ENCODE results near the gene CPXM1.
"Not testable (repeated sequence)": the region's sequence is repeated elsewhere in the genome, so short reads cannot be mapped to it uniquely, and the experiment has no call there.

Gene CPXM1

DNA sequence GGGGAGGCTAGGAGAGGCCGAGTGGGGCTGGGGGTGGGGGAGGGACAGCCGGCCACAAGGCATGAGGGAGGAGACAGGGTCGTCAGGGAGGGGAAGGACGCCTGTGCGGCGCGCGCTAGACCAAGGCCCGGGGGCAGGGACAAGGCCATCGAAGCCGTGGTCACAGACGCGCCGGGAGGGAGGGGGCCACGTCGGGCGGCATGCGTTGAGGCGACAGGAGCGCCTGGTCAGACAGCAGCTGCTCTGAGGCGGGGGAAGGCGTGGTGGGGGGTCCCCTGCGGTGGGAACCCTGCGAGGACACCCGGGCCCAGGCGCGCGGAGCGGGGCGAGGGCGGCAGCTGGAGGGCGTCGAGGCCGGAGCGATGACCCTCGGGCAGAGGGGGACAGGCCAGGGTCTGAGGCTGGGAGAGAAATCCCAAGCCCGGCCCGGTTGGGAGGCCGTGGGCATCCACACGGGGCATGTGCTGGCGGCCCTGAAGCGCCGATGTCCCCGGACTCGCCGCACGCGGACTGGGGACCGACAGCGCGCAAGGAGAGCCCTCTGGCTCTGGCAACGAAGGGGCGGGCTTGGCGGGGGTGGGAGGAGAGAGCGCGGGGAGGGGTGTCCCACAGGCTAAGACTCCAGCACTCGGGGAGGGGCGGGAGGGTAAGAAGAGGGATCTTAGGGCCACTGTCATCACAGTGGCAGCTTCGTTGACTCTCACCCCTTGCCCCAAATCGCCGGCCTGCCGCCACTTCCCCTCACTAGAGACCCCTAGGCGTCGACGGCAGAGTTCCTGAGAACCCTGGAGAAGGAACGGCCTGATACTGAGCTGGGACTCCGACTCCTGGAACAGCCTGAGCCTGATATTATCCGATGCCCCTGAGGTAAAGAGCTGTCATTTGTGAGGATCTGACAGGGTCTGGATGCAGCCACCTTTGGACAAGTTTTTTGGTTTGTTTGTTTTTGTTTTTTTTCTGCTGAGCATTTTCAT lies 20.8 kb upstream of the CPXM1 start:
- no peak for DNase-seq

DNA sequence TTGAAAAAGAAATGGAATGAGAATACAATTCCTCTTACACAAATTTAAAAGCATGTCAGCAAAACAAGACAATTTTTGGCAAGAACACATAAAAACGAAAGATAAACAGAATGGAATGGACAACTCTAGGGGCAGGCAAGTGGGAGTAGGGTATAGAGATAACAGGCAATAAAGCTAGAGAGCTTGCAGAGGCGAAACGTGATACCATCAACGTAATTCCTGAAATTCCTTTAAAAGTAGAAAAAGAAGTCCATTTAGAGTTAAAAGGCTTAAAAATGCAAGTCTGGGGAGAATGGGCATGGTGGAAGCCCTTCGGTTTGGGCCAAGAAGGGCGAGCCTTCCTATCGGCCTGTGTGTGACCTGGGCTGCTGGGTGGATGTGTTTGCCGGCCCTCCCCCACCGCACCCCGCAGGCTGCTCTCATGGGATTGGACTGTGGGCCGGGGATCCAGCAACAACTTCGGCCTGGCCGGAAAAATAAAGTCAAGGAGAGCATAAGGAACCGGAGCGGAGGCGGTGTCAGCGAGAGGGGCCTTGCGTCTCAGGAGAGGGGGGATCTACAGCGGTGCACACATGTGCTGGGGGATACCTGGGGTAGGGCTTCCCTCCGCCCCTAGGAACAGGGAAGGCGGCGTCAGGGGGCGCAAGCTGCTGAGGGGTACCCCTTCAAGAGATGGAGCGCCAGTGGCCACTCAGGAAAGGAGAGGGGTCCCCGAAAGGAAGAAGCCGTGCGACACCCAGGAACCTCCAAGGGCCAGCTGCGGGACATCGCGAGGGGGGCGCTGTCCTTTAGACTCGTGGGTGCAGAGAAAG lies 19.9 kb upstream of the CPXM1 start:
- no peak for DNase-seq

DNA sequence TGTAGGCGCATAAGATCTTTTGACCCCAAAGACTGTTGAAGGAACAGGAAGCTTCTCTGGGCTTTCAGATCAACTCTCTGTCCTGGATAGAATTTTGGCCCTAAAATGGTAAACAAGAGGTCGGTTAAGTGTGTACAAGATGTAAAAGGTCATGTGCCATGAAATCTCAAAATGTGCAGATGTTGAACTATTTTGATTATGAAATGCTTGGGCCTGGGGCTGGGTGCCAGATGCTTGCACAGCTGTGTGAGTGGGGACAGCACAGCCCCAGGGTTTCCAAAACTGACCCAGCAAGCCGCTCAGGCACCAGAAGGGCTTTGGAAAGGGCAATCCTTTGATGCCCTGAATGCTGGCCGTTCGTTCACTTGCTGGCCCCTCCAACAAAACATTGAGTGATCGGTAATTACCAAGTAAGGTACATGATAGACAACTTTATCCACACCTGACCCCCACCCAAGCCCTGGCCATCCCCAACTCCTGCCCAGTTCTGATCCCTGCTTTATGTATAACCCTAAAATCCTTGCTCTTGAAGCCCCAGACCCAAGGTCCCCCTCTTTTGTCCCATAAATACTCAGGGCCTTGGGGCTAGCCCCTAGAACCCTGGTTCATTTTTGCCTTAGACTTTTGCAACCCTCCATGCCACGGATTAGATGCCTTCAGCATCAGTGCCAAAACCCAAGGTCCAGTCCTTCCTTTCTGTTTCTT lies 17.6 kb upstream of the CPXM1 start:
- DNase-seq = no peak

DNA sequence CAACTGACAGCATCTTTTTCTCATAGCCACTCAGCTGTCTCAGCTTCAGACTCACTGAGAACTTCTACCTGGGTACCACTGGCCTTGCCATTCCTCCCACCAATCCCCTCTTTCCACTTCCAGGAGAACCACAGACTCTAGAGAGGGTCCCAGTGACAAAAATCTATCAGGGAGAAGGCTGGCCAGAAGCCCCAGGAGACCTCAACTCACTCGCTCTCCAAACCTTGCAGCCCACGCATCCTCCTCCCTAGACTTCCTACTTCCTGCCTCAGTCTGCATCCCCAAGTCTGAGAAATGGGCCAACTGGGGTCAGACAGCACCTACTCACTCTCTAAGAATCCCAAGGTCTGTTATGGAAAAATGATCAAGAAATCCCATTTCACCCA lies 16.9 kb upstream of the CPXM1 start:
- DNase-seq = no peak

DNA sequence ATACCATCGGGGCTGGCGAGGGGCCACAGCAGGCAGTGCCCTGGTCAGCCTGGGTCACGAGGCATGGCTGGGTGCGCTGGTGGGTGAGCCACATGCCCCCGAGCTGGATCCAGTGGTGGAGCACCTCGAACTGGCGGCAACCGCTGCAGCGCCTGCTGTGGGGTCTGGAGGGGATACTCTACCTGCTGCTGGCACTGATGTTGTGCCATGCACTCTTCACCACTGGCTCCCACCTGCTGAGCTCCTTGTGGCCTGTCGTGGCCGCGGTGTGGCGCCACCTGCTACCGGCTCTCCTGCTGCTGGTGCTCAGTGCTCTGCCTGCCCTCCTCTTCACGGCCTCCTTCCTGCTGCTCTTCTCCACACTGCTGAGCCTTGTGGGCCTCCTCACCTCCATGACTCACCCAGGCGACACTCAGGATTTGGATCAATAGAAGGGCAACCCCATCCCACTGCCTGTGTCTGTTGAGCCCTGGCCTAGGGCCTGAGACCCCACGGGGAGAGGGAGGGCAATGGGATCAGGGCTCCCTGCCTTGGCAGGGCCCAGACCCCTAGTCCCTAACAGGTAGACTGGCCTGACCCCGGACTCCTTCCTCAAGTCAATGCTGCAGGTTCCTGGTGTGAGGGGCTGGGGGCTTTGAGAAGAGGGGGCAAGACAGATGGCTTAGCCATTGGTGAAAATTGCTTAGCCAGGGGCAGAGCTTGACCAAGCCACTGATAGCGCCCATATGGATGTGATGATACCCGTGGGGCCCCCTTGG lies 16.3 kb upstream of the CPXM1 start:
- no peak for DNase-seq

DNA sequence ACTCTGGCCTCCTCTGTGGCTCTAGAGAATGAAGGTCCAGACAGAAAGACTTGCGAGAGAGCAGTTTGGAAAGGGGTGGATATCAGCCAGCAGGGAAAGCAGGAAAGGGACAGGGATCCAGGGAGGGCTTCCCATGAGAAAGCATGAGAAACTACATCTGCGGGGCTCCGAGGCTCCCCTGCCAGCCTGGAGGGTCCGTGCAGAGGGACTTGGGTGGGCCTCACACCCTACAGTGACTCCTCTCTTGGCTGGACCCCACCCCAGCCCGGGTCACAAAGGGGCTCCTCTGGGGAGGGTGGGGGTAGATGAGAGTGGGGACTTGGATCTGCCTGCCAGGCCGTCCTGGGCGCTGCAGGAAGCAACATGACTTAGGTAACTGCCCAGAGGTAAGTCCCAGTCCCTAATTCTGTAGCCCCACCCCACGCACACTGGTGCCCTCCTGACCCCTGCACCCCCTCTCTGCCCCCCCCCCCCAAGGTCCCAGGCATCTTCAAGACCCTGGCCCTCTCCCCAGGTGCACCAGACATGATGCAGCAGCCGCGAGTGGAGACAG lies 15.7 kb upstream of the CPXM1 start, which contains the start of gene TMEM239:
TSS of gene TMEM239 (plus strand) at position 335 of the 553 bp plus-strand sequence. CDS start at position 526, 191 bp downstream.
- DNase-seq = no peak

DNA sequence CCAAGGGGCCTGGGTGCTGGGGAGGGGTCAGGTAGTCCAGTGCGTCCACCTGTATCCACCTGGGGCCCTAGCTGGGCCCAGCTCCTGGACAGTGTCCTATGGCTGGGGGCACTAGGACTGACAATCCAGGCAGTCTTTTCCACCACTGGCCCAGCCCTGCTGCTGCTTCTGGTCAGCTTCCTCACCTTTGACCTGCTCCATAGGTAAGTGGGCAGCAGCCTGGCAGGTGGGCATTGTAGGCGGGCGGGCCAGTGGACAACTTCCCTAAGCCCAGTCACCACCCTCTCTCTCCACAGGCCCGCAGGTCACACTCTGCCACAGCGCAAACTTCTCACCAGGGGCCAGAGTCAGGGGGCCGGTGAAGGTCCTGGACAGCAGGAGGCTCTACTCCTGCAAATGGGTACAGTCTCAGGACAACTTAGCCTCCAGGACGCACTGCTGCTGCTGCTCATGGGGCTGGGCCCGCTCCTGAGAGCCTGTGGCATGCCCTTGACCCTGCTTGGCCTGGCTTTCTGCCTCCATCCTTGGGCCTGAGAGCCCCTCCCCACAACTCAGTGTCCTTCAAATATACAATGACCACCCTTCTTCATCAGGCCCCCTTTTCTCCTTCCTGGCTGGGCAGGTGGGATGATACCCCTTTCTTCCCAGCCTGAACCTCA lies 14.9 kb upstream of the CPXM1 start:
- no peak for DNase-seq

DNA sequence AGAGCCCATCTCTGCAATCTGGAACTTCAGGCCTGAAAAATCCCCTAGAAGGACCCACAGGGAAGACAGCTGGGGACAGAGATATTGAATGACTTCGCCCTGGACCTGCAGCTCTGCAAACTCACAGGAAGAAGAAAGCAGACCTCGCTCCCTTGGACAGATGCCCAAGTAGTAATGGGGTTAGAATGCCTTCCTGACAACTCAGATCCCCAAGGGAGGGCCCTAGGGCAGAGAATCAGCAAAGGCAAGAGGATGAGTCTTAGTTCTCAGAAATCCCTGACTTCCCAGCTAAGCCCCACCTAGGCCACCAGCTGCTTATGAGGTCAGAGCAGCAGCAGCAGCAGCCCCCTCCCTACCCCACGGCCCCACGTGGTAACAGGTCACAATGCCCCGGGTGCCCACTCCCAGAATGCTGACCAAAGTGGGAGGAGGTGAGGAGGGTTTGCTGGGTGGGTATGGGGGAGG lies 14.2 kb upstream of the CPXM1 start, which contains the start of gene C20orf141:
TSS of gene C20orf141 (plus strand) at position 401 of the 465 bp plus-strand sequence. CDS start 198 bp downstream, outside the sequence.
- DNase-seq = no peak

DNA sequence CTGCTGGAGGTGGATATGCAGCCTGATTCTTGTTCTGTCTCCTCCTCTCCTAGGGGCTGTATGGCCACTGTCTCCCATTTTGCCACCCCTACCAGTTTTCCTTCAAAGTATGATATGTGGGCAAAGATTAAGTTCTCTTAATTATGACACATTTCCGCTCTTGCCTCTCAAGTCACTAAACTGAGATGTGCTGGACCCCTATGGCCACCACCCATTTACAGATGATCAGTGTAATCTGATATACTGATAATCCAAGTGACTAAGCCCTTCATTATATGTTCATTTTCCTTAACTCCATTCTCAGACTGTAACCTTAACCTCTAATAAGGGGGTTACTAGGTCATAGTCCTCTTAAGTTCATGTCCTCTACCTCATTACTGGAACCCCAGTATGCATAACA lies 13.6 kb upstream of the CPXM1 start:
- DNase-seq = no peak

DNA sequence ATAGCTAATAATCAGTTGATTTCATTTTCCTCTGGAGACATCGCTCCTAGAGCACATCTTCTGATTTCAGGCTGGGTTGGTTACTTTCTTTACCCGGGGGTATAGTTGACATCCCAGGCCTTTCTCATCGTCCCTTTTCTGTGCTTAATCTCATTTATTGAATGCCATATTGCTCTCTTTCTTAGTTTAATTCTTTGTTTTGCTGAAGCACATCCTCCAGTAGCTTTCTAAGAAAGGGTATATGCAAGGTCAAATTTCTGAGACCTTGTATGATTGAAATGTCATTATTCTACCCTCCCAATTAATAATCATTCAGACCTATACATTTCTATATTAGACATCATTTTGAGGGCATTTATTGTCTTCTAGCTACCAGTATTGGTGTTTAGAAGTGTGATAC lies 11.8 kb upstream of the CPXM1 start:
- DNase-seq = no peak

DNA sequence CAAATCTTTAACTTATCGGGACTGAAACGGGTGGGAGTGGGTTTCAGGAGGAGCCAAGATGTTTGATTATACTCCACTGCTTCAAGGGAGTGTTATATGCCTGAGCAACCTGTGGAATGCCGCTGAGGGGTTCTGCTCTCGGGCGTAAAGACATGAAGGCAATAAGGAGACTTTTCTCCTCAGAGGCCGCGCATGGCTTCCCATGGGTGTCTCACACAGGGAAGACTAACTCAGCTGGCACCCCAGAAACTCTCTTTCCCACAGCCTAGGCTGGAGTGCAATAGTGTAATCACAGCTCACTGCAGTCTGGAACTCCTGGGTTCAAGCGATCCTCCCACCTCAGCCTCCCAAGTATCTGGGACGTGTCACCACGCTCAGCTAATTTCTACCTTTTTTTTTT lies 9.3 kb upstream of the CPXM1 start:
- no peak for DNase-seq

DNA sequence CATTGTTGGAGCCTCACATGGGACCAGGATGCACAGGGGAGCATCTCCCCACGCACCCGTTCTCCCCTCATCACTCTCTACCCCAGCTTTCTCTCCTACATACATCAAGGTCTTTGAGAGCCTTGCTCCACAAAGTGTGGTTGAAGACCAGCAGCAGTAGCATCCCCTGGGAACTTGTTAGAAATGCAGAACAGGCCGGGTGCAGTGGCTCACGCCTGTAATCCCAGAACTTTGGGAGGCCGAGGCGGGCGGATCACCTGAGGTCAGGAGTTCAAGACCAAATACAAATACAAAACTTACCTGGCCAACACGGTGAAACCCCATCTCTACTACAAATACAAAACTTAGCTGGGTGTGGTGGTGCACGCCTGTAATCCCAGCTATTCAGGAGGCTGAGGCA lies 7.5 kb upstream of the CPXM1 start:
- DNase-seq = not testable (repeated sequence)

DNA sequence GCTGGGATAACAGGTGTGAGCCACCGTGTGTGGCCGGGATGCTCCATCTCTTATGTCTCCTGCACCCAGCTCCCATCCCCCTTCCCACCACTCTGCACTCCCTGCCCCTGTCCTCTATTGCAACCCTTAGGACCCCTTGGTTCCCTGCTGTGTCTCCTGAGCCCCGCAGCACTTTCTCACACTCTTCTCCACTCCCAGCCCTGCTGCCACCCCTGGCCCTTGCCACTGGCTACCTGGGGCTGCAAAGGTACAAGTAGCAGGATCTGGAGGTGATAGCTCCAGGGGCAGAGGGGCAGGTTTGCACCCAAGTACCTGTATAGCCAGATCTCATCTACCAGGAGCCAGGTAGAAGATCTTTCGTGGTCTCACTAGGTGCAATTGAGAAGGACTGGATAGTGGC lies 6.6 kb upstream of the CPXM1 start:
- DNase-seq = no peak

DNA sequence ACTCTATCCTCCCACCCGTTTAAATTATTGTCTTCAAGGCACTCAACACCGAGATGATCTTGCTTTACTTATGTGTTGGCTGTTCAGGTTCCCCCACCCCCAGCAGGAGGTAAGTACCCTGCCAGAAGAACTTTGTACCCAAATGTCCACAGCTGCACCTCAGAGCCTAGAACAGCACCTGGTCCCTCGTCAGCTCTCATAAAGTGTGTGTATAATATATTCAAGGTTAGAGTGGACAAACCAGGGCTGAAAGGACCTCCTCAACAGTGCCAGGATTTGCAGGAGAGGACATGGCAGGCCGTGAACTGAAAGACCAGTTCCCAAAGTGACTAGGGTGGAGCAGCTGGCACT lies 5.9 kb upstream of the CPXM1 start:
- DNase-seq = no peak

DNA sequence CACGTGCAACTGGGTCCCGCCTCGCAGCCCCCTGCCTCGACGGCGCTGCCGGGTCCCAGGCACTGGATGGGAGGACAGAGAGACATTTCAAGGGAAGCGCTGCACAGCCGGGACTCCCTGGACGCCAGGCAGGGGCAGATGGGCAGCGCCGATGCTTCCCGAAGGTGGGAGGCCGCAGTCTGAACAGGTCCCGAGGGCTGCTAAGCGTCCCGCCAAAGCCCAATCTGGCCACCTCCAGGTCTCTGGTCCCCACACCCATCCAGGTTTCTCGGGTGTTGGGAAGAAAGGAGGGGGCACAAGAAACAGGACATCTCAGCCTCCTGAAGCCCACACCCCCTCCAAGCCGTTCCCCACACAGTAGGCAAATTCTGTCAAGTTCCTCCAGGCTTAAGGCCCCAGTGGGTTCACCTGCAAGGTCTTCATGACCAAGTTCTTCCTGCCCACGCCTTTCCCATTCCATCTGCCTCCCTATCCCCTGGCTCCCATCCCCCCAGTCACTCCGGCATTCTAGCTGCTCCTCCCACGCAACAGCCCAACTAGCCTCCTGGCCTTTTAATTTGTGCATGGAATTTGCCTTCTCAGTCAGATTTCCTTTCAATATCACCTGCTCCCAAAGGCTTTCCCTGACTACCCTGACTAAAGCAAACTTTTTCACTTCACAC lies 5.4 kb upstream of the CPXM1 start:
- no peak for DNase-seq

DNA sequence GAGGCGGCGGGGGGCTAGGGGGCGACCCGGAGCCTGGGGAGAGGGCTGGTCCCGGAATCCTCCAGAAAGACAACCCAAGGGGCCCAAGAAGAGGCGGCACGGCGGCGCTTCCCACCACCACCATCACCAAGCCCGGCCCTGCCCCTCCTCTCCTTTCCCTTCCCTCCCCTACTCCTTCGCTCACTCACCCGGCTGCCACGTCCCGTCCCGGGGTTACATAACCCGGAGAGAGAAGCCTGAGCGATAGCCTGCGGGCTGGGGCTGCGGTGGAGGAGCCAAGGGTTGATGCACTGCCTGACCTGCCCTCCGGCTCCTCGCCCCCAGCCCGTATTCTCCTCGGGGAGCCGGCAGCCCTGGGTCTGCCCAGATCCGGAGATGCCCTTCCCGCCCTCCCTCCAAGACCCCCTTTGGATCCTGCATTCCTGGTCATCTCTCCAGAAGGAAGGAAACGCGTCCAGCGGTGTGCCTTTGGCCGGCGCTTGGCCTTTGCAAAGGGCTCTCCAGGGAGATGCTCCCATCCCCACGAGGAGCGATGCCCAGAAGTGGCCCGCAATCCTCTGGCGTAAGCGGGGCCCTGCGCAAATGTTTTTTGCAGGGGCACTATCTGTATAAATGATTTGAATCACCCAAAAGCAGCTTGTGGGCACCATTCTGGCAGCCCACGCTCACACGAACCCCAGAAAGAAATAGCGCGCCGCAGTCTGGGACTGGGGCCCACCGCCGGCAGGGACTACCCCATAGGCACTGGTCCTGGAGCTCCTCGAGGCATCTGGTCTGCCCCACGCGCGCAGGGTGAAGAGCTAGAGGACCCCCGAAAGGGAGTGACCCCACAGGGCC lies 4.6 kb upstream of the CPXM1 start:
- no peak for DNase-seq

DNA sequence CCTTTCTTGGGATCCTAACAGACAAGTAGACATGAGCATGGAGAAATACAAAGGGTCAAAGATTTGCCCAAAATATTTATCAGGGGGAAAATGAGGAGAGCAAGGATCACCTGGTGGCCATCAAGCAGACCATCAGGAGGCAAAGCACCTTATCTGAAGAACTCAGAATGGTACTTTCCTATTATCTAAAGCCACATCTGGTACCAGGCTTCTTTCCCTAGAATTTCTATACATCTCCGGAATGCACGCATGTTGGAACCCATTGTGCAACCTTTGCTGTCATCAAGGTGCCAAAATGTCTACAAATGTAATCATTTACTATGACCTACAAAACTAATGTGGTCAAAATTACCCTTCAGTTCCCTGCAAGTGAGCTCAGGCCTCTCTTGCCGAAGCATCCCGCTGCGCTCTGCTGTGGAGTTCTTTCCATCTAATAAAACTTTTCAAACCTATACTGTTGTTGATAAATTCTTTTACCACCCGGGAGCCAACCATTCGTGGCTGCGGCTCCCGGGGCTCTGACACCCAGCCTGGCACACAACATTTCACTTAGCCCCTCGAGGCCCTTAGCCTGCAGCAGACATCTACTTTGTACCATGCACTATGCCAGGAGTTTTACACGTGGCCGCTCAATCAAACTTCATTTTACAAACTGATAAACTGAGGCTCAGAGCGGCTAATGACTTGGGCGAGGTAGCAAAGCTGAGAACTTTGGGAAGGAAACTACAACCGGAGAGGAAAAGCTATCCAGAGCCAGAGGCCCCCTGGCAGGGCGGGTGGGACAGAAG lies 3.8 kb upstream of the CPXM1 start:
- no peak for DNase-seq

DNA sequence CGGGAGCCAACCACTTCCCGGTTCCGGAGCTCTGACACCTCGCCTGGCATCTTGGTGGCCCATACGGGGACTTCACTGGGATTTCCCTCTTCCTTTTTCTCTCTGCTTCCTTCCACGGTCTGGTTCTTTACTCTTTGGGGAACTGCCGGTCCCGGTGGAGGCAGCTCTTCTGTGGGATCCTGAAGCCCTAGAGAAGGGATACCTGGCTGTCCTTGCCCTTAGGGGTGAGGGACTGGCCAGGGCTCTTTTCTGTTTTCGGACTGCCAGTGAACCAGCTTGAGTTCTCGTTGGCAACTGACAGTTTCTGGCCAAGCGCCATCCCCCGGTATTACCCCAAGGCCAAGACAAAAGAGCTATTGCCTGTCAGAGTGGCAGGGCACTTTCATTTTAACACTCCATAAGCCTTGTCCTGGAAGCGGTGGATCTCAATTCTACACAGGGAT lies 880 bp upstream of the CPXM1 start:
- no peak for DNase-seq
